ENCODE data around the gene UBE2E3.

The UBE2E3 gene

GRCh38 chr2:180991361-180991760 lies 11.0 kb downstream of the UBE2E3 start:
- no peak for DNase-seq (ENCODE audit: low spot score)
- CTCF ChIA-PET: interaction anchor here (0.6 to 1.0 kb wide), 4 partner anchors 11 to 753 kb away, joined by 3 read pairs; partner anchors contain the start of gene UBE2E3
- POLR2A ChIA-PET (ENCODE audit: low non-redundant PET): no interaction called here
- TF ChIP-seq CTCF (conservative IDR thresholded peaks at IDR 0.05; ENCODE audit: low read depth): no peak
- no peak overlapping the region for H3K27ac ChIP-seq

- no peak overlapping the region for H3K27ac ChIP-seq
- no peak for TF ChIP-seq CTCF (conservative IDR thresholded peaks at IDR 0.05; ENCODE audit: low read depth)
- ChIA-PET POLR2A (ENCODE audit: low non-redundant PET) (interaction anchor here (0.5 kb wide), 1 partner anchor 10 kb away, joined by 3 read pairs; no protein-coding TSS in a partner anchor), CTCF (interaction anchor here (1.0 kb wide), 1 partner anchor 11 kb away, joined by 3 read pairs; the partner anchor contains the start of gene UBE2E3)
- DNase-seq (ENCODE audit: low spot score): no peak
These were observed 11.4 kb downstream of the UBE2E3 start for GRCh38 chr2:180991820-180992219.

- CTCF ChIA-PET: interaction anchor here (0.7 to 1.0 kb wide), 3 partner anchors 9 to 66 kb away, joined by 3 to 4 read pairs (median 3); no protein-coding TSS in a partner anchor
- DNase-seq (ENCODE audit: low spot score): no peak
- no peak for TF ChIP-seq CTCF (conservative IDR thresholded peaks at IDR 0.05; ENCODE audit: low read depth)
- no peak overlapping the region for H3K27ac ChIP-seq
- POLR2A ChIA-PET (ENCODE audit: low non-redundant PET): no interaction called here
These were observed 12.6 kb downstream of the UBE2E3 start for GRCh38 chr2:180992994-180993393.

- CTCF ChIA-PET: interaction anchor here (0.7 kb wide), 1 partner anchor 32 kb away, joined by 7 read pairs; no protein-coding TSS in a partner anchor
These were observed 19.0 kb downstream of the UBE2E3 start for GRCh38 chr2:180999274-180999964.

GRCh38 chr2:181004647-181005325 lies 24.4 kb downstream of the UBE2E3 start:
- POLR2A ChIA-PET (ENCODE audit: low non-redundant PET): no interaction called here
- no peak for DNase-seq (ENCODE audit: low spot score)
- CTCF ChIA-PET: interaction anchor here (1.7 kb wide), 1 partner anchor 54 kb away, joined by 4 read pairs; no protein-coding TSS in a partner anchor
- H3K27ac ChIP-seq: no peak overlapping the region
- no peak for TF ChIP-seq CTCF (conservative IDR thresholded peaks at IDR 0.05; ENCODE audit: low read depth)

More at GRCh38 chr2:180999274-180999964, 19.0 kb downstream of the UBE2E3 start:
- no peak for TF ChIP-seq CTCF (conservative IDR thresholded peaks at IDR 0.05; ENCODE audit: low read depth)
- no peak overlapping the region for H3K27ac ChIP-seq
- POLR2A ChIA-PET (ENCODE audit: low non-redundant PET): no interaction called here
- no peak for DNase-seq (ENCODE audit: low spot score)

GRCh38 chr2:181005326-181005655 lies 24.9 kb downstream of the UBE2E3 start:
- TF ChIP-seq CTCF (conservative IDR thresholded peaks at IDR 0.05; ENCODE audit: low read depth): no peak
- ChIA-PET CTCF (interaction anchor here (0.7 to 1.7 kb wide), 2 partner anchors 33 to 53 kb away, joined by 3 to 4 read pairs; no protein-coding TSS in a partner anchor), POLR2A (ENCODE audit: low non-redundant PET) (no interaction called here)
- no peak overlapping the region for H3K27ac ChIP-seq
- DNase-seq (ENCODE audit: low spot score): no peak

Data from RWPE1 (cell line).